22Rv1 (cell line): Measurements from ENCODE around the gene C12orf42.

ENCODE experiments used
- H3K27ac ChIP-seq: fragments of 450-650 bp; 2 replicates; pipeline ENCODE4 v1.5.1; 2017
- ZFX ChIP-seq: fragments of 450-650 bp; IDR thresholded peaks from 2 replicates; pipeline ENCODE4 v1.6.1; 2017; ENCODE audit warnings: antibody characterized with exemption, borderline replicate concordance
- TF ChIP-seq, protein P1 (sequence below): fragments of 450-650 bp; IDR thresholded peaks from 2 replicates; pipeline ENCODE4 v1.5.1; 2017; ENCODE audit warnings: mild to moderate bottlenecking

C12orf42 gene

DNA sequence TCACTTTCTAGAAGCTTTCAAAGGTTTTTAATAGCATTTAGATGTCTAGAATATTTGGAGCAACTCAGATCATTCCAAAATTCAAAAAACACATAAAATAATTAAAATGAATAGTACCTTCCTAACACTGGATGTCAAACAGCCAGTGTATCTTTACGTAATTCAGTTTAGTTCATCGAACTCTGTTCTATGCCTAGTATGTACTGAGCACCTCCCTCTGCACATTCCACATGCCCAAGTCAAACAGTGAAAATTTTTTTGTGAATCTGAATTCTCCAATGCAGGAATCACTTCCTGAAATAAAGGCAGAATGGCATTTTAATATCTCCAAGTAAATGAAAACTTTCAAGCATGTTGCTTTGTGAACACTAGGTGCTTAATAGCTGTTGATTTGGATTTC, 192.3 kb downstream of the C12orf42 start:
- TF ChIP-seq, protein P1, sequence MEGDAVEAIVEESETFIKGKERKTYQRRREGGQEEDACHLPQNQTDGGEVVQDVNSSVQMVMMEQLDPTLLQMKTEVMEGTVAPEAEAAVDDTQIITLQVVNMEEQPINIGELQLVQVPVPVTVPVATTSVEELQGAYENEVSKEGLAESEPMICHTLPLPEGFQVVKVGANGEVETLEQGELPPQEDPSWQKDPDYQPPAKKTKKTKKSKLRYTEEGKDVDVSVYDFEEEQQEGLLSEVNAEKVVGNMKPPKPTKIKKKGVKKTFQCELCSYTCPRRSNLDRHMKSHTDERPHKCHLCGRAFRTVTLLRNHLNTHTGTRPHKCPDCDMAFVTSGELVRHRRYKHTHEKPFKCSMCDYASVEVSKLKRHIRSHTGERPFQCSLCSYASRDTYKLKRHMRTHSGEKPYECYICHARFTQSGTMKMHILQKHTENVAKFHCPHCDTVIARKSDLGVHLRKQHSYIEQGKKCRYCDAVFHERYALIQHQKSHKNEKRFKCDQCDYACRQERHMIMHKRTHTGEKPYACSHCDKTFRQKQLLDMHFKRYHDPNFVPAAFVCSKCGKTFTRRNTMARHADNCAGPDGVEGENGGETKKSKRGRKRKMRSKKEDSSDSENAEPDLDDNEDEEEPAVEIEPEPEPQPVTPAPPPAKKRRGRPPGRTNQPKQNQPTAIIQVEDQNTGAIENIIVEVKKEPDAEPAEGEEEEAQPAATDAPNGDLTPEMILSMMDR = no peak
- TF ChIP-seq ZFX = no peak
- no peak overlapping the region for H3K27ac ChIP-seq

DNA sequence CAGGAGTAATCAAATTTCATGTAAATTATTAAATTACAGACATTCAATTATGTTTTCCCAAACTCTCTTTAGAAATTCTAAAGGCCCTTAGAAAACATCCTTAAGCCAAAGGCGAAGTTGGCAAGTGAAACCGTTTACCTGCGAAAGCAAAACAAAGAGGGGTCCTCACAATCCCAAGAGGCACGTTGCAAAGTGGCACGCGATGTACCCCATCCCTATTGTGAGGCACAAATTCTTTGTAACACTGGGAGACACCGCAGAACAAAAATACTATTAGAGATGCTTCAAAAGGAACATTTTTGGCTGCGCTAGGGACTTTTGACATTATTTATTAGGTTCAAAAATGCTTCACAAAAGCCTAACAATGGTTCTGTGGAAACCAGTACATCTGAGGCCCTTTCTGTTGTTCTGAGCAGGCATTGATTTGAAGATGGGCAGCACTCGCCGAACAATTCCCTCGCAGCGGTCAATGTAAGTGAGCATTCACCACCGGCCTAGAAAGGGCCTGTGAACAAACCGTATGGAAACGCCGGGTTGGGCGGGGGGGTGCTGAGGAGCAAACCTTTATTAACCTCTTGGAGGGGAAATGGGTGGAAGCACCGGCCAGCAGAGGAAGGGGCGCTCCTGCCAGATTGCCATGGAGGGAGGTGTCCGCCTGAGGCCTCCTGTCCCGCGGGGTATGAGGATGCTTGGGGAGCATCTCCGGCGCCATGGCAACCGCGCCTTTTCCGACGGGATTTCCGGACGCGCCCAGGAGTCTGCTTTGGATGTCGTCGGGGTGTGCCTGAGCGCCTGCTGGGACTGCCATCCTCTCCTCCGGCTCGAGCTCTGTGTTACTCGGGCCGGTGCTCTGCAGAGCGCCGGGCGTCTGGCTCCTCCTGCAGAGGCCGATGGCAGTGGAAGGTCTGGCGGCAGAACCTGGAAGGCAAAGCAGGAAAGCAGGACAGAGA, 193.9 kb downstream of the C12orf42 start:
- H3K27ac ChIP-seq = no peak overlapping the region
- TF ChIP-seq, protein P1 = no peak
- no peak for TF ChIP-seq ZFX

GRCh38 chr12:103288016-103288415, 207.8 kb downstream of the C12orf42 start:
- TF ChIP-seq ZFX = no peak
- TF ChIP-seq, protein P1 = no peak
- no peak overlapping the region for H3K27ac ChIP-seq

- TF ChIP-seq ZFX = no peak
- TF ChIP-seq, protein P1 = no peak
- H3K27ac ChIP-seq = no peak overlapping the region
Observed at GRCh38 chr12:103282124-103282523, 213.6 kb downstream of the C12orf42 start.

- no peak overlapping the region for H3K27ac ChIP-seq
- no peak for TF ChIP-seq ZFX
- TF ChIP-seq, protein P1 = no peak
Observed at GRCh38 chr12:103279444-103279843, 216.3 kb downstream of the C12orf42 start.

DNA sequence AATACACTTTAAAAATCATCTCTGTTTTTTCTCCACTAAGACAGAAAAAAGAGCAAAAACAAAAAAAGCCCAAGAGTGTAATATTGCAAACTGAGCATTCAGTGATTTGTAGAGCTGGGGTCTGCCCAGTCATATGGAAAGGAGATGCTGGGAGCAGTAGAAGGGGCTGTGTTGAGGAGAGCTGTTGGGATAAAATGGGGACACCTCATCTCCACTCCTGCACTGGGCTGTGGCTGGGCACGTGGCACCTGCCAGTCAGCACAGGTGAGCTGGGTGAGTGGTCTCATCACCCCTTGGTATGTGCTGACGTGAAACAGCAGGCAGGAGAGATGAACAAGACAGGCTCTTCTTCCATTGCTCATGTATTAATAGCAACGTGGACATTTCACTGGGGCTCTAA, 217.4 kb downstream of the C12orf42 start:
- no peak overlapping the region for H3K27ac ChIP-seq
- no peak for TF ChIP-seq ZFX
- TF ChIP-seq, protein P1 = no peak

GRCh38 chr12:103273645-103274044, 222.1 kb downstream of the C12orf42 start:
- TF ChIP-seq, protein P1 = no peak
- TF ChIP-seq ZFX = no peak
- H3K27ac ChIP-seq = no peak overlapping the region
